Hippocampal formation (tissue), 2 donors: Measurements from ENCODE around the gene COL9A3.

Experiments used
- DNase-seq, 2 donors: peaks; one replicate each; lab custom pipeline; 2025; lab: John Stamatoyannopoulos, UW

The COL9A3 gene

GRCh38 chr20:62811320-62811719 is 5.5 kb upstream of the COL9A3 start:
- DNase-seq: no peak

DNA sequence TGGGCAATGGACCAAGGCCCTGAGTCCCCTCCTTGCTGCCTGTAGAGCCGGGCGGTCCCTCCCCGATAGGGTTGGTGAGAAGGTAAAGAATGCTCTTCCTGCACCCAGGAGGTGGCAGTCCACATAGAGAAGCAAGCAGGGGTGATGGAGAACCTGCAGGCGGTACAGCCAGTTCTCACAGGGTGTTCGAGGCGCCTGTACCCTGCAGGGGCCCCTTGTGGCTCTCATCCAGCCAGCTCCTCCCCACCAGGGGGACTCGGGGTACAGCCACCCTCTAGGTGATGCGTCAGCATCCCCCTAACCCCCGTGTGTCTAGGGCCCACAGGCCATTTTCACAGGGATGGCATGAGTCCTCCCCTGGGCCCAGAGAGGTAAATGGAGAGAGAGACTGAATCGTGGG is 5.1 kb upstream of the COL9A3 start:
- no peak for DNase-seq

GRCh38 chr20:62812181-62812906 is 4.5 kb upstream of the COL9A3 start:
- no peak for DNase-seq

GRCh38 chr20:62812907-62813200 is 4.0 kb upstream of the COL9A3 start:
- no peak for DNase-seq

DNA sequence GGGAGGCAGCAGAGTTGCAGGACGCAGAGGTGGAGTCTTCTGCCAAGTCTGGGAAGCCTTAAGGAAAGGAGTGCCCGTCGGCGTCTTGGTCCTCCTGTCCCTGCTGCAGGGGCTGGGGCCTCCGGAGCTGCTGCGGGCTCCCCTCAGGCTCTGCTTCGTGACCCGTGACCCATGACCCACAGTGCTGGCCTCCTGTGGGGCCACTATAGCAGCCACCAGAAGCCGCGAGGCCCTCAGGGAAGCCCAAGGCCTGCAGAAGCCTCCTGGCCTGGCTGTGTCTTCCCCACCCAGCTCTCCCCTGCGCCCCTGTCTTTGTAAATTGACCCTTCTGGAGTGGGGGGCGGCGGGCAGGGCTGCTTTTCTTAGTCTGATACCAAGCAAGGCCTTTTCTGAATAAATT is 3.3 kb upstream of the COL9A3 start:
- DNase-seq: no peak

DNA sequence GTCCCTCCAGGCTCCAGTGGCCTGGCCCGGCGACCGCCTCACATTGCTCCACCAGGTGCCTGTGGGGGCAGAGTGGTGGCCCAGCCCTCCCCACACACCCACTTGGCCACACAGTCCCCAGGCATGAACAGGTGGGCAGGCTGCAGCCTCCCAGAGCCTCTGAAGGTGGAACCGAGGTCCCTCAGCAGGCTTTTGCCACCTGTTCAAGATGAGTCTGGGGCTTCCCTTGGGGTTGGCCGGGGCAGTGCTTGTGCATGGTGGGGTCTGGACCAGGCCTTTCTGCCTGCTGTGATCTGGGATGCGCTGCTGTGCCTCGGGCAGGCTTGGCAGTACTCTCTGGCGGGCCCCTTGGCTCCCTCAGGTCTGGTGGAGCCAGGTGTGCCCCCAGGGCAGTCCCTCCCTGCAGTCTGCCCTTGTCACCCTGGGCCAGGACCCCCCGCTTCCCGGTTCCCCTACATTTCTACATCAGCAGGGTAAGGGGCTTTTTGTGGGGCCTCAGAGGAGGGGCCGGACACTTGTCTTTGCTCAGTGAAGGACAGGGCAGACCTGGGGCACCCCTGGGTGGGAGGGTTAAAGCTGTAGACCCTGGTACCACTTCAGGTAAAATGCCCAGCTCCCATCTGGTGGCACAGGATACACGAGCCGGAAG is 2.7 kb upstream of the COL9A3 start:
- no peak for DNase-seq

DNA sequence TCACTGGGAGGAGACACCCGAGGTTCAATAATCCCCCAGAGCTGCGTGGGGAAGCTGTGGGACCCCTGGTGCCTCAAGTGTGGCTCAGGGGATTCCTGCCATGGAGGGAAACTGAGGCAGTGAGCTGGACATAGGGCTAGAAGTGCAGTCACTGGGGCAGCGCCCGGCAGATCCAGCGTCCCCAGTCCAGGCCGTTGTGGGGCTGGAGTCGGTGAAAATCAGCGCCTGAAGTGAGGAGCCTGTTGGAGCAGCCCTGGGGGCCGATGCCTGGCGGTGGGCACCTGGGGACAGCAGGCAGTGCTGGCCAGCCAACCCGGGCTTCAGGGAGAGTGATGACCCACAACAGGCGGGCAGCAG is 2.2 kb upstream of the COL9A3 start:
- DNase-seq: no peak

DNA sequence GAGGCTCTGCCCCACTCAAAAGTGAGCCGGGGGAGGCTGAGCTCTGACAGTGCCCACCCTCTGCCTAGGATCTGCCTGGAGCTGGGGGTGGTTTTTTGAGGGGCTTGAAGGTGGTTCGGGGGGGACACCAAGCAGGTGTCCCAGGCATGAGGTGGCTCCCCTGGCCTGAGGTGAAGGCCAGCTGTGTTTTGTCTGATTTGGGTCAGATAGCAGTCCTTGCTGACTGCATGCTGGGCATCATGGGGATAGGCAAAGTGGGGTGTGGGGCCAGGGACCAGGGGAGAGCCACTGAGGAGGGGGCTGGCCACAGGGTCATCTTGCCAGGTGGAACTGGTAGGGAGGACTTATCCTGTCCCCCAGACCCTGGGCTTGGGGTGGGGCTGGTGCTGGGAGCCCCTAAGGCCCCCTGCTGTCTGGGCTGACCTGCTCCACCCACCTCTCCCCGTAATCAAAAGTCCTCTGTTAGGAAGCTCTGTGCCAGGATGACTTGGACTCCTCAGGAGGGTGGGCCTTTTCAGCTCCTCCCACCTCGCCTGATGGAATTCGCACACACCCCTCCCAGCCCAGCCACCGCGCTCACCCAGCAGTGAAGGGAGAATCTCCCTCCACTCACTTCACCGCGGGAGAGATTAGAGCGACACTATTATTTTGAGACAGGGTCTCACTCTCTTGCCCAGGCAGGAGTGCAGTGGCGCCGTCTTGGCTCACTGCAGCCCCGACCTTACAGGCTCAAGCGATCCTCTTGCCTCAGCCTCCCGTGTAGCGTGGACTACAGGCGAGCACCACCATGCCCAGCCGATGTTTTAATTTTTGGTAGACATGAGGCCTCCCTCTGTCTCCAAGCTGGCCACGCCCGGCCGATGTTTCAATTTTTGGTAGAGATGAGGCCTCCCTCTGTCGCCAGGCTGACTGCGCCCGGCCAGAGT is 1.5 kb upstream of the COL9A3 start:
- DNase-seq: no peak

DNA sequence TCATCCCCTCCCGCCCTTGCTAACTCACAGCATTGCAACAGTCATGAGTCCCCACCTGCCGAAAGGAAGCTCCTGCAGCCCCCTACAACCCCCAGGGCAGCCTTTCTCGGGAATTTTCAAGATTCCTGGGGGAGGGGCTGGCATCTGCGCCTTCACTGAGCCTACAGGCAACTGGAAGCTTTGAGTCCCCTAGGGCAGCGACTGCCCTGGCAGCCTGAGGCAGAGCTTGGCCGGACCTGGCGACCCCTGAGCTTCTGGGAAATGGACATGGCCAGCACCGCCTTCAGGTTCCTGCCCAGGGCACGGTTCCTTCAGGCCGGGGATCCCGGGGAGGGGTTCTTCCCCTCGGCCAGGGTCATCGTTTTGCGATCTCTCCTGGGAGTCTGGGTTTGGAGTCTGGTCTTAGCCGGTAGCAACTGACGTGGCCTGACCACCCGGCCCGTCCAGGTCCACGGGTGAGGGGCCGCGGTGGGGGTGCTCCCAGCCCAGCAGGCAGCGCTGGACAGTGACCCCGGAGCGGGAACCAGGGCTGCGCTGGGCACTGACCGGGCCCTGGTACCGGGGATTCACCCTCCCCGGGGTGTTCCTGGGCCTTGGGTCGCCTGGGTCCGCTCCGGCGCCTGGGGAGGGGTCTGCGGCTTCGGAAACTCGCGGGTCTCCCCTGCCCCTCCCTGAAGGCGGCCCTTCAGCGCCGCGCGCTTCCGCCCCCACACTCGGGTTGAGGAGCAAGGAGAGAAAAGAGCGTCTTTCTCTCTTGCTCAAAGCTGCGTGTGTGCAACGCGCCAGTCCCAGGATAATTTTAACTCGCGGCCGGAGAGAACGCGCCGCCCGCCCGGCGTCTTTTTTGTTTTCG is 593 bp upstream of the COL9A3 start:
- no peak for DNase-seq

DNA sequence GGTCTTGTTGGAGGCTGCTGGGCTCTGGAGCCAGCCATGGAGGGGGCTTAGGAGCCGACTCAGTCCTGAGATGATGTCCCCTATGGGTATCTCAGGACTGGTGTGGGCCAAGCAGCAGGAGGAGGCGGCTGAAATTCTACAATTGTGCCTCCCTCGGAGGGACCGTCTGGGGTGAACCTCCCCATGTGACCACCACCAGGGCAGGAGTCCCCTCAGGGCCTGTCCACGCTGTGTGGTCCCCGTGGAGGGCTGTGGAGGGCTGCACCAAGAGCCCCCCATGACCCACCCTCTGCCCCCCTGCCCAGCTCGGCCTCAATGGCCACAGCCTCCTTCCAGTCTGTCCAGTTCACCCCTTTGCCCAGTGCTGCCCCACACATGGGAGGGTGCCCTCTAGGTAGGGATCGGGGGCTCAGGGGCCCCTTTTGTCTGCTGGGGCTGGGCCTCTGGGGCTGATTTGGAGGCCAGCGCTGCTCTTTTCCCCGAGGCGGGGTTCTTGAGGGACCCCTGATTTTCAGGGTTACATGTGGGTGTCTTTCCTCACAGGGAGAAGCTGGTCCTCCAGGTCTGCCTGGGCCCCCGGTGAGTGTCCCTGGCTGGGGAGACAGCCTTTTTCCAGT is 1.2 kb downstream of the COL9A3 start:
- no peak for DNase-seq

DNA sequence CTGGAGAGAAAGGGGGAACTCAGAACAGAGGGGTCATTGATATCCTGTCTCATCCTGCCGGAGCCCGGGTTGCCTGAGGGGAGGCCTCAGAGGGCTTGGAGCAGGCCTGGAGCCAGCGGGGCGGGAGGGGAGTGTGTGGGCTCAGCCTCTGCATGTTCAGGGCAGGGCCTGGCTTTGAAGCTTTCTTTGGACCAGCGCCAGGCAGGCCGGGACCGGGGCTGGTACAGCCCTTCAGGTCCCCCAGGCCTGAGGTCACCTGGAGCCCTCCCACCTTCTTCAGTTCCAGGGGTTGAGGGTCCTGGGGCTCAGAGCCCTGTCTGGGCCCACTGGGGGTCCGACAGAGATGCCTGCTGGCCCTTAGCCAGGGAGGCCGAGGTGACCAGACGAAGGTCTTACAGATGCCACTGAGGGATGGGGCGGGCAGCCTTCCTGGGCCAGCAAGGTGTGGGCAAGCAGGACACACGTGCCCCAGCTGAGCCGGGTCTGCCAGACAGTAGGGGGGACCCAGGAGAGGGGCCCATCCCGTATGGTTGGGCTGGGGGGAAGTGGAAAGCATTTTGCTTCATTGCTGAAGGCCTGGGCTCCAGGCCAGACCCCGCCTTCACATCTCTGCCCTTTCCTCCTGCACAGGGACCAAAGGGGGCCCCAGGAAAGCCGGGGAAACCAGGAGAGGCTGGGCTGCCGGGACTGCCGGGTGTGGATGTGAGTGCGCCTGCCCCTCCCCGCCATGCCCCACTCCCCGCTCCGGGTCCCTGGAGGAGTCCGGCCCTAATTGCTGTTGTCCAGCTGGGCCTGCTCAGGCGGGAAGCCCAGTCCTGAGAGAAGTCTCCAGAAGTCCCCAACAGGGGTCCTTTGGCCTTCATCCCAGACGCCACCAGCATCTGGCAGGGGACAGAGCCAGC is 2.0 kb downstream of the COL9A3 start:
- peak; percentile 57 to 59 for DNase-seq

- no peak for DNase-seq
Observed at GRCh38 chr20:62819494-62820174, 2.8 kb downstream of the COL9A3 start.

DNA sequence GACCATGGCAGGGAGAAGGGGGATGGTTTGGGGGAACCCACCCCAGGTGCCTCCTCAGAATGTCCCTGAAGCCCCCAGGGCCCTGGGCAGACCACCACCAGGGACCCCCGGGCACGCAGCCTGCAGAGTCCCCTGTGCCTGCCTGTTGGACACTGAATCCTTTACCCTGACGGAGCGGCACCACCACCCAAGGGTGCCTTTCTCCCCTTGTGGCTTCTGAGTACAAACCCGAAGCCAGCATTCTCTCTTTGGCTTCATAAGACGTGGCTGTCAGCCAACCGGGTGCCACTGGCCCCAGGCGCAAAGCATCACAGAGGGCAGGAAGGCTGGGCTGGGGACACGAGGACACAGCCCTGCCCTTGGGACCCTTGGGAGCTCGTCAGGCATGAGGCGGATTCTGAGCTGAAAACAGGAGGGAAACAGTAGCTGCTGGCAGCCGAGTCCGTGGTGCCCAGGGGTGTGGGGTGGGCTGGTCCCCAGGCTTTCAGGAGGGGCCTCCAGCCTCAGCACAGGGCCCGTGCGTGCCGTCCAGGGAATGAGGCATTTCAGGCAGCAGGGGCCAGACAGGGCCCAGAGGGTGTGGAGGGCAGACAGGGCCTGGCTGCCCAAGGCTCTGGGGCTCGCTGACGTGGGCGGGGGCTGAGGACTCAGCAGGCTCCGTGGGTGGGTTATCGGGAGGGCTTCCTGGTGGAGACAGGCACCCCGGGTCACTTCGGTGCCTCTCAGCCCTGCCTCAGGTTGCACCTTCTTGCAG is 3.5 kb downstream of the COL9A3 start:
- DNase-seq: no peak

DNA sequence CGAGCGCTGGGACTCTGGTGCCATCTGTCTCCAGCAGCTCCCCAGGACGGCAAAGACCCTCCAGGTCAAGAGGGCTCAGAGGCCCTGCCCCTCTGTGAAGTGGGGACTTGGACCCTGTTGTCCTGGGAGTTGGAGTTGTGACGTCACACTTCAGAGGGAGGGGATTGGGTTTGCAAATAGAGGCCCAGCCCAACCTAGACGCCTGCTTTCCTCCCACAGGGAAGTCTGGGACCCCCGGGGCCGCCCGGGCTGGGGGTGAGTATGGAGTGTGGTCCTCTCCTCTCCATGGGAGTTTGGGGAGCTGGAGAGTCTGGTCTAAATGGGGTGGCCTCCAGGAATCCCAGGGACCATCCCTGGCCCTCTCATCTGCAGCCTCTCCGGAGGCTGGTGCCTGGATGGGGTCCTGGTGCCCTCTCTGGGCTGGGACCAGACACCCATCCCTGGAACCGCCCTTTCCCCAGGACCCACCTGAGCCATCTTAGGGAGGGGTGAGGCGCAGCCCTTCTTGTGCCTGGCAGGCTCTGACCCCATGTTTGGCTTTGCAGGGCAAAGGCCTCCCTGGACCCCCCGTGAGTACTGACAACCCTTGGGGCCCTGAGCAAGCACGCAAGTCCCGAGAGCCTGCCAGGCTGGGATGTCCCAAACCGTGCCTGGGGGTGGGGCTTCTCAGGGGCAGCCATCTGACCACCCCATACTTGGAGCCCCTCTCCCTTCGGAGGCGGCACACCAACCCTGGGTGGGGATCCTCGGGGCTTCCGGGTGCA is 4.3 kb downstream of the COL9A3 start:
- no peak for DNase-seq

- no peak for DNase-seq
Observed at GRCh38 chr20:62821726-62822210, 4.9 kb downstream of the COL9A3 start.

DNA sequence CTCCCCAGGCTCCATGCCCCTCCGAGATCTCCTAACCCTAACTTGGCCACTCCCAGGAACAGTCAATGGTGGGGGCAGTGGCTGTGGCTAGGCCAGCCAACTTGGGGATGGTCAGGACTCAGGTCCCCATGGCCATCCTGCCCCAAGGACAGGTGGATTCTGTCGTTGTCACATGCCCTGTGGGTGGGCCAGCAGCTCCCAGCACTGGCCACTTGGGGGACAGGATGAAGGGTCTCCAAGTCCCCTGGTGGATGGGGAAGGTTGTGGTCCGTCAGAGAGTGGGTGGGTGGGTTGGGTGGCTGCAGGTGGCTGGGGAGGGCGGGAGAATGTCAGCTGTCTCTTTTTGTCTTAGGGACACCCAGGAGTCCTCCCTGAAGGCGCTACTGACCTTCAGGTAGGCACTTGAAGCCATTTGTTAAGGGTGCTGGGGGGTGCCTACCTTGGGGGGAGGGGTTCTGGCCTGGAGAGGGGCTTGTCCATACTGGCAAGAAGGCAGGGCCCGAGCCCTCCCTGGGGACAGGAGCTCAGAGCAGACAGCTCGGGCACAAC is 5.5 kb downstream of the COL9A3 start:
- no peak for DNase-seq

- DNase-seq: no peak
Observed at GRCh38 chr20:62822788-62823651, 6.2 kb downstream of the COL9A3 start.
